ENCODE measurements around the gene HAT1.
A peak's percentile ranks its signal among the peaks of the same experiment; 100 is the strongest.

HAT1 gene, protein sequence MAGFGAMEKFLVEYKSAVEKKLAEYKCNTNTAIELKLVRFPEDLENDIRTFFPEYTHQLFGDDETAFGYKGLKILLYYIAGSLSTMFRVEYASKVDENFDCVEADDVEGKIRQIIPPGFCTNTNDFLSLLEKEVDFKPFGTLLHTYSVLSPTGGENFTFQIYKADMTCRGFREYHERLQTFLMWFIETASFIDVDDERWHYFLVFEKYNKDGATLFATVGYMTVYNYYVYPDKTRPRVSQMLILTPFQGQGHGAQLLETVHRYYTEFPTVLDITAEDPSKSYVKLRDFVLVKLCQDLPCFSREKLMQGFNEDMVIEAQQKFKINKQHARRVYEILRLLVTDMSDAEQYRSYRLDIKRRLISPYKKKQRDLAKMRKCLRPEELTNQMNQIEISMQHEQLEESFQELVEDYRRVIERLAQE

DNA sequence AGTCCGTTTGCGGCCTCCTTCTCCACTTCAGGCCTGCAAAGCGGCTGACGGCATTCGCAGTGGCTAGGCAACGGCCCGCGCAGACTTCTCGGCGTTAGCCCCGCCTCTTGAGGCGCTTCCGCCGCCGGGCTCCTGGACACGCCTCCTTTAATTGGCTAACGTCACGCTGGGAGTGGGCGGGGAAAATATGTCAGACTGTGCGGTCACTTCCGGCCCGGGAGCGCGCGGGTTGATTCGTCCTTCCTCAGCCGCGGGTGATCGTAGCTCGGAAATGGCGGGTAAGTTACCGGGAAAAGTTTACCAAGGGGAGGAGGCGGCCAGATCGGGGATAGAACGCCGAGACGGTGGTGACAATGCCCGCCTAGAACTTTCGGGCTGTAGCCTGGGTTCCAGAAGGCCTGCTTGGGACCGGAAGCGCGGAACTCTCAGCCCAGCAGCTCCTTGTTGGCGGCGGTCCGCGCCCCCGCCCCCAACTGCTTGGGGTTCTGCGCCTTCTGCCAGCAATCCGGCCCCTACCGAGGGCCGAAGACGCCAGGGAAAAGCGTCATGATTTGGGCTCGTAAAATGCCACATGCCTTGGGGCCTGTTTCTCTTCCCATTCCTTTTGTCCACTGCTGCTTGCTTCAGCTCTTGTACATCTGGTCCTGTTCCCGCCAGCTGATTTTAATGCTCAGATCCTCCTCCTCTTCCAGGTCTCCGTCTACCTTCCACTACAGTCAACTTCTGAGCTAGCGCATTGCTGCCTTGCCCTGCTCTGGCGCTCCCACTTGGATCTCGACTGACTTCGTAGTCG, at the start of gene HAT1:
Gene HAT1, plus strand, starts transcription at position 232 of the 793 bp plus-strand sequence. Its CDS starts 40 bp downstream, at position 272.
- peak within 1 kb of the TSS; percentile 90 for H3K4me3 ChIP-seq (ENCODE audit: low read length)
- no peak for TF ChIP-seq ZNF274 (IDR thresholded peaks at IDR 0.05; ENCODE audit: low read depth, low read length)

DNA sequence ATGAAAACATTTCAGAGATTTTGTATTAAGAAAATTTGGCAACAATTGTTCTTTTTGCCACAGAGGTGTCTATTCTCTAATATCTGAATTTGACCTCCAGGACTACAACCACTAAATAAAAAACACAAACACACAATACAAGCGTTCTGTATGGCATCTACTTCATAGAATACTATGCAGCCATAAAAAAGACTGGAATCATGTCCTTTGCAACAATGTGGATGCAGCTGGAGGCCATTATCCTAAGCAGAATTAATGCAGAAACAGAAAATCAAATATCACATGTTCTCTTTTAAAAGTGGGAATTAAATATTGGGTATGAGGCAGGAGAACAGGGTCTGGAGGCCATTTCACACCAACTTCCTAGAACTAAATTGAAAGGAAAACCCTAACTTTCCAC, 47.7 kb upstream of the HAT1 start:
- H3K4me3 ChIP-seq (ENCODE audit: low read length): no peak overlapping the region
- no peak for TF ChIP-seq ZNF274 (IDR thresholded peaks at IDR 0.05; ENCODE audit: low read depth, low read length)

DNA sequence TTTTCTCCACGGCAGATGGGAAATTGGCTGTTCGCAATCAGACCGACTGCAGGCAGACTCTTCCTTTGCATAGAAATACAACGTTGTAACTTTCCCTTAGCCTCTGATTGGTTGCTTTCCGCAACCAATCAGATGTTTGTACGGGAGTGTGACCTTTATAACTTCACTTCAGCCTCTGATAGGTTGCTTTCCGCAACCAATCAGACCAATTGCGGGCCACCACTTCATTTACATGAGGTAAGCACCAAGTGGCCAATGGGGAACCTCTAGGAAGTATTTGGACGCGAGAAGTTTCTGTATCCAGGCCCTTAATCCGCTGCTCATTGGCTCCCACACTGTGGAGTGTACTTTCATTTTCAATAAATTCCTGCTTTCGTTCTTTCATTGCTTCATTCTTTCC, 47.3 kb upstream of the HAT1 start:
- H3K4me3 ChIP-seq (ENCODE audit: low read length): no peak overlapping the region
- no peak for TF ChIP-seq ZNF274 (IDR thresholded peaks at IDR 0.05; ENCODE audit: low read depth, low read length)

DNA sequence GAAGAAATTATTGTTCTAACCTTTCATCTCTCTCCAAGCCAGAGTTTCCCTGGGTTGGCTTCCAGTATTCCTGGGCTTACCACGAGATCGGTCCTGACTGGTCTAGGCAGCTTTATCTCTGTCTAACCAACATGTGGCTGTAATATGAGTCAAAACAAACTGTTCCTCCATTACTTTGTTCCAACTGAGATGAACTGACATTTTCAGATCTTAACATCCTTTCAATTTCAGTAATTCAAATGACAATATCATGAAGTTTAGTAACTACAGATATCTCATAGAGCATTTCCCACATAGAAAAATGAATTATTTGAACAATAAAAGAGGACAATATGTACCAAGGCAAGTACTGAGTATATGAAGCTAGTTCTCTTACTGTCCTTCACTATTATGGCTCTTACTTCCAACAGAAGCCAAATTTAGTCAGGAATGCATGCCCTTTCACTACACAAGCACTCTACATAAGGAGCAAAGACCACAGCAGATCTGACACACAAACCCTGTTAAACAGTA, 43.7 kb upstream of the HAT1 start:
- no peak overlapping the region for H3K4me3 ChIP-seq (ENCODE audit: low read length)

DNA sequence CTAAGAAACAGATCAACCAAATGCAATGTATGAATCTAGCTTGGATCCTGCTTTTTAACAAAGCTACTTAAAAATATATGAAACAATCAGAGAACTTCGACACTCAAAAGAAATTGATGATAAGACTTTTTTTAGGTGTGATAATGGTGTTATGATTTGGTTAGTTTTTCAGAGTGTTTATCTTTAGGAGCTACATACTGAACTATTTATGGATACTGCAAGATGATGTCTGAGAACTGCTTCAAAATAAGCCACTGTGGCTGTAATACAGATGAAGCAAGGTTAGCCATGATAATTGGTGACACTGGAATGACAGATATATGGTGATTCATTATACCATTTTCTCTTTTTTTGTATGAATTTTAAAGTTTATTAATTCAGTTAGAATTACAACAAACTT, 42.4 kb upstream of the HAT1 start:
- no peak for TF ChIP-seq ZNF274 (IDR thresholded peaks at IDR 0.05; ENCODE audit: low read depth, low read length)
- H3K4me3 ChIP-seq (ENCODE audit: low read length): no peak overlapping the region

More for the DNA sequence above, 43.7 kb upstream of the HAT1 start:
- no peak for TF ChIP-seq ZNF274 (IDR thresholded peaks at IDR 0.05; ENCODE audit: low read depth, low read length)

DNA sequence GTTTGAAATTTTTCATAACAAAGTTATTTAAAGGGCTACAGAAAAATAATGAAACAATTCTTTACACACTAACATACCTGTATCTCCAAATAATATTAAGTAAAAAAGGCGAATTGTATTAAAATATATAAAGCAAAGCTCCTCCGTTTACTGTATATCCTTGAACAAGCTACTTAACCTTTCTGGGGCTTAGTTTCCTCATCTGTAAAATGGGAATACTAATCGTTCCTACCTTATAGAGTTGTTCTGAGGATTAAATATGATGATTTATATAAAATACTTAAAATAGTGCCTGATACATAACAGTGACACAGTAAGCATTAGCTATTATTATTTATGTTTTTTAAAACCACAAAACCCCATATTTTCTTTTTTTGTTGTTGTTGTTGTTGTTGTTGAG, 41.5 kb upstream of the HAT1 start:
- no peak overlapping the region for H3K4me3 ChIP-seq (ENCODE audit: low read length)

DNA sequence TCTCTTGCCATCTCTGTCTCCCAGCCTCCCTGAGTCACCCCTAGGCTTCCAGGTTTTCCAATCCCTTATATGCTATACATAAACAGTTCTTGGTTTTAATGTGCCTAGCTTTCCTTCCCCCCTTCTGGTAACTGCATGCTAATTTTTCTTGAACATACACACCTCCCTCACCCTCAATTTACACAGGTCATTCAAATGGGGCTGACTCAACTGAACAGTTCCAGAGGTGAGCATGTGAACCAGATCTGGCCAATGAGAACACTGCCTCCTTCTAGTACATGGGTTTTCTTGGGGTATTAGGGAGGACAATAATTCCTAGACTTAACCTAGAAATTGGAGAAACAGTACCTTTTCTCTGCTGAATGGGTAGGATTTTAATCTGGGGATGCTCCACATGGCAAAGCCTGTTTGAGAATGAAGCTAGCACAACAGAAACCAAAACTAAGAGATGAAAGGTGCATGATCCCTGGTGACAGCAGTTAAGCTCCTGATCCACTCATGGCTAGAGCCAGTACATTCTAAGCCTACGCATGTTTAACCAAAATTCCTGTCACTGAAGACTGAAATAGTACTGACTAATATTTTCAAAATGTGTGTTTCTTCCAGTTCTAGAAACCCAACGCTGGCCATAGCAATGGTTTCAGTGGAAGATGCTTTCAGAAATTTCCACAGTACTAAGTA, 40.0 kb upstream of the HAT1 start:
- TF ChIP-seq ZNF274 (IDR thresholded peaks at IDR 0.05; ENCODE audit: low read depth, low read length): no peak
- H3K4me3 ChIP-seq (ENCODE audit: low read length): no peak overlapping the region

More for the DNA sequence above, 41.5 kb upstream of the HAT1 start:
- no peak for TF ChIP-seq ZNF274 (IDR thresholded peaks at IDR 0.05; ENCODE audit: low read depth, low read length)

DNA sequence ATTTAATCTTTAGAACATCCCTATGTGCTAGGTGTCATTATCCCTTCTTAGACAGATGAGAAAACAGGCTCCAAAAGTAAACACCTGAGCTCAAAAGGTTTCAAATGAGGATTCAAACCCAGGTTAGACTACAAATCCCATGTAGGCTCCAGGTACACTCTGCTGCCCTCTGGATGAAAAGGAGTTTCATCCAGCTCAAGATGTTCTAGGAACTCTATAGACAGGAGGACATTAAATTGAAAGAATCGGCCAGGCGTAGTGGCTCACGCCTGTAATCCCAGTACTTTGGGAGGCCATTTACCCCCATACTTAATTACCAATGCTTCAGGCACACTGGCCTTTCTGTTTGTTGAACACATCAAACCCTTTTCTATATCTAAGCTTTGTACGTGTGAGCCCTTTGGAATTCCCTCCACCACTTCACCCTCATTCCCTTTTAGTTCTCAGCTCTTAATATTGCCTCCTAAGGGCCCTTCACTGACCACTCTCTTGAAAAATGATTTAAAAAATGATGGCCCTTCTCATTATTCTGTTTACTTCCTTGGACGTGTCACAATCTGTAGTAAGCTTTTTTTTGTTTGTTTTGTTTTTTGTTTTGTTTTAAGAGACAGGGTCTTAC, 38.9 kb upstream of the HAT1 start:
- no peak for TF ChIP-seq ZNF274 (IDR thresholded peaks at IDR 0.05; ENCODE audit: low read depth, low read length)
- no peak overlapping the region for H3K4me3 ChIP-seq (ENCODE audit: low read length)

DNA sequence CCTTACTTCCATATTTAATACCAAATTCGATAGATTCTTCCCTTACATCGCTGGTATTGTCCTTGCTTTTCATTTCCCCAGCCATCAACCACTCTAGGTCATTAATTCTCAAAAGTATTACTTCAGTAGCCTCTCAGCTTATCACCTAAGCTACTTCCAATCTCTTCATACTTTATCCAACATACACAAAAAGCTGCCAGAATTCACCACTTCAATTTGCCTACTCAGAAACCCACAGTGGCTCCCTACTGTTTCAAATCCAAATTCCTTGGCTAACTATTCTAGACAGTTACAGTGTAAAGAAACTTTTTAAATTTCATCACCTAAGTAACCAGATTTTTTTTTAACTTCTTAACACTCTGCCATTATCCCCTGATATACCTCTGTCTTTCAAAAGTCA, 32.9 kb upstream of the HAT1 start:
- no peak overlapping the region for H3K4me3 ChIP-seq (ENCODE audit: low read length)
- TF ChIP-seq ZNF274 (IDR thresholded peaks at IDR 0.05; ENCODE audit: low read depth, low read length): no peak

DNA sequence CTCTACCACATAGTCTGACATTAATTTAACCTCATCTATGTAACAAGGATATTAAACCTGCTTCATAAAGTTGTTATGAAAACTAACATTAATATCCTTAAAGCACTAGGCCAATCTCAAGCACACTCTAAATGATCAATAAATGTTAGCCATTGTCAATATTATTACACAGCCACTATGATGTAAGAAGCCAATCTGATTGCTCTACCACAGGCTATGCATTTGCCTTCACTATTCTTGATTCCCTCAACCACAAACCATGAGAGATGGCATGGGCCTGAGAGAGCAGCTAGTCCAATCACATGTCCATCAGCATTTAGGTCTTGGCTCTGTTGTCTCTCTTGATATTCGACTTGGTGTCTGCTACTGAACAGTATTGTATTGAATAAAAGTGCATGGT, 32.5 kb upstream of the HAT1 start:
- TF ChIP-seq ZNF274 (IDR thresholded peaks at IDR 0.05; ENCODE audit: low read depth, low read length): no peak
- no peak overlapping the region for H3K4me3 ChIP-seq (ENCODE audit: low read length)

DNA sequence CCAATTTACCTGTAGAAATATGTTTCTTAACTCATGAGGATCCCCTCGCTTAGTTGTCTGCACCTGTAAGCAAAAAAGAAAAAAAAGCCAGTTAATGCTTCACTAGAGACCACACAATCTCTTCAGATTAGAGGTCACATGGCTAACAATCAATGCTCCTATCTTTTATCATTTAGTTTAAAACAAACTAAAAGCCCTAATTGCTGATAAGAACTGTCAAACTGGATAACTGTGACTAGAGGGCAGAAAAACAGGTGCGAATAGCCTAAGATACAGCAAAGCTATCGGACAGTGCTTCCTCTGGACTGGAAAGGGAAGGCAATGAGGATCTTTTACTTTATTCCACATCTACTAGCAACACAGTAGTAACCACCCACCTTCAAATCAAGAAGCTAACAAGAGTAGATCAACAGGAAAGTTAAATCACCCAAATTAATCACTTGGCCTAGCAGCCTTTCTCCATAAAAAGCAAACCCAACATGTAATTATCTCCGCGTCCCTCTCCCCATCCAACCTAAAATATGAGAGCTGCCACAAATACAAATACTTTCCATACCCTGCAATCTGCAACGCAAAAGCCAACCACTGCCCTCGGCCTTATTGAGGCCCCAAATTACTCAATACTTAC, 29.0 kb upstream of the HAT1 start:
- no peak for TF ChIP-seq ZNF274 (IDR thresholded peaks at IDR 0.05; ENCODE audit: low read depth, low read length)

DNA sequence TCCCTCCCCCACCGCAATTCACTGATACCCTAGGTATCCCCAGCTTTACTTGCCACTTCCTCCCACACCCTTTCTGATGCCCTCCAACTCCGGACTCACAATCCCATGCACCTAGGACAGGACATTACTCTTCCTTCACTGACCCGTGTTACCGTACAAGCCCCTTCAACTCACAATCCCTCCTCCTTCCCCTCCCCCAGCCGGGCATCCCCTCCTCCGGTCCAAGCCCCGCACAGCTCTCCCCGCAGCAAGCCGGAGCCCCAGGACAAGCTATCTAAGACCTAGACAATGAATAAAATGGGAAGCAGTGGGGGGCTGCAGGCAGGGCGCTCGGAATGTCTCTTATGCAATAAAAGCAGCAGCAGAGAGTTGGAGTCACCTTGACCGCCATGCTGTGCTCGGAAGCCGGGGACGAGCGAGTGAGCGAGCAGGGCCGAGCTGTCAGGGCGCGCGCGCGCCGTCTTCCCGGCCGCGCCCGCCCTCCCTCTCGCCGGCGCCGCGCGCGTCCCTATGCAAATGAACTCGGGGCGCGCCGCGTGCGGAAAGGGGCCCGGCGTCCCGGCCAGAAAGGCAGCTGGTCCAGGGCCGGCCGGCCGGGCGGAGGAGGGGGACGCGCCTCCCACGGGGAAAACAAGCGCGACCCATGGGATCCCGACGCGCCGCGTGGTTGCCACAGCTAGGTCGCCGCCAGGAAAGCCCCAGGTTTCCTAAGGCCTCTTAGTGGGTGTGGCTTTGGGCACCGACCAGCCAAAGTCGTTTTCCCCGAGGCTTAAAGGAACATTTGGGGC, 28.2 kb upstream of the HAT1 start, which contains the start of gene SLC25A12:
Gene SLC25A12, minus strand, starts transcription at position 421 of the 788 bp plus-strand sequence. Its CDS starts 30 bp downstream, at position 391.
- H3K4me3 ChIP-seq (ENCODE audit: low read length): peak within 1 kb of the TSS; percentile 94

More for the DNA sequence above, 29.0 kb upstream of the HAT1 start:
- H3K4me3 ChIP-seq (ENCODE audit: low read length): peak overlapping the region; percentile 94

DNA sequence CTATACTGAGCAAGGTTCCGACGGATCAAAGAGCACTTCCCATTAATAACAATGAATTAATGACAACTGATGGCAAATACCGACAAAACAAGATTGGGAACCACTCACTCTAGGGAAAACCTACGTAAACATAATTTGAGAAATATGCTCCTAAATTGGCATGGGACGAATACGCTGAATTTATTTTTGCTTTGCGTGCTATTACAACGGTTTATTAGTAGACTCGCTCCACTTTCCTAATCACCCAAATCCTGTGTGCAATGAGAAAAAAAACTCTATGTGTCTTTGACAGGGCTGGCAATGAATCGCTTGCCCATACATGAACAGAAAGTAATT, 27.7 kb upstream of the HAT1 start:
- no peak for TF ChIP-seq ZNF274 (IDR thresholded peaks at IDR 0.05; ENCODE audit: low read depth, low read length)
- H3K4me3 ChIP-seq (ENCODE audit: low read length): peak overlapping the region; percentile 94

More for the DNA sequence above, 28.2 kb upstream of the HAT1 start, which contains the start of gene SLC25A12:
- TF ChIP-seq ZNF274 (IDR thresholded peaks at IDR 0.05; ENCODE audit: low read depth, low read length): no peak

All from GM08714 (cell line).